Endothelial cell of umbilical vein (primary cell): ENCODE measurements around the gene CCNT1. TPM values are rescaled to one million over a fixed set of nuclear protein-coding genes. Genes with fewer than 3 reads are reported as not detected.
"Not testable (repeated sequence)": the region's sequence is repeated elsewhere in the genome, so short reads cannot be mapped to it uniquely, and the experiment has no call there.

Source experiments
- BruUV-seq: library from RNA; stranded (reverse); fragments of 400-500 nt; replicated peaks from 2 replicates; lab custom pipeline; 2021; lab: Mats Ljungman, UMichigan
- CTCF ChIA-PET: fragments of 300-600, 350-600 bp; sonication (Branson Sonifier 250); formaldehyde crosslinking; loops from one replicate; lab custom pipeline; 2021; ENCODE audit warnings: antibody characterized with exemption, inconsistent platforms; lab: Charles Lee
- POLR2A ChIA-PET: fragments of 300-600, 350-600 bp; sonication (Branson Sonifier 250); formaldehyde crosslinking; loops from one replicate; lab custom pipeline; 2021; ENCODE audit warnings: antibody characterized with exemption, inconsistent platforms; lab: Charles Lee
- DNase-seq: peaks from one replicate; pipeline ENCODE4 v3.0.0-alpha.2; 2011; ENCODE audit warnings: low read depth, low spot score
- FAIRE-seq: peaks from 2 replicates; lab custom pipeline; 2011; peaks lifted over from hg19 to GRCh38; lab: Jason Lieb, UNC
- H2AFZ ChIP-seq: 2 replicates; pipeline ENCODE4 v1.6.0; 2012; ENCODE audit warnings: low read depth, low read length, control low read depth, inconsistent platforms
- H3K27ac ChIP-seq: 2 replicates; pipeline ENCODE4 v1.5.1; 2011; ENCODE audit warnings: low read depth, mild to moderate bottlenecking, control low read depth, low read length, moderate library complexity; ENCODE audit not compliant: insufficient read depth
- H3K27me3 ChIP-seq, 2 experiments: 2 replicates each; pipeline versions ENCODE4 v1.6.0 to v1.6.1; 2011; ENCODE audit warnings: low read length in 2 of 2, mixed read lengths in 1 of 2; ENCODE audit not compliant: control insufficient read depth in 2 of 2, insufficient read depth in 2 of 2
- H3K36me3 ChIP-seq, 2 experiments: 2 replicates in 1 of 2; 3 replicates in 1 of 2; pipeline ENCODE4 v1.5.1; 2011; ENCODE audit warnings: low read length in 2 of 2, mild to moderate bottlenecking in 1 of 2, moderate library complexity in 1 of 2; ENCODE audit not compliant: control insufficient read depth in 2 of 2, insufficient read depth in 2 of 2; ENCODE audit errors: extremely low read depth in 1 of 2
- H3K4me1 ChIP-seq: 3 replicates; pipeline ENCODE4 v1.5.1; 2011; ENCODE audit warnings: mild to moderate bottlenecking, low read length; ENCODE audit not compliant: control insufficient read depth, insufficient read depth; ENCODE audit errors: extremely low read depth
- H3K4me2 ChIP-seq: 2 replicates; pipeline ENCODE4 v1.6.1; 2011; ENCODE audit warnings: low read length, control low read depth, mixed read lengths; ENCODE audit not compliant: insufficient read depth
- H3K4me3 ChIP-seq, 3 experiments: fragments of 200-600 bp in 1 of 3; sonication (generic), shearing (Covaris generic) in 1 of 3; replicated peaks in 1 of 3; 2 replicates each; pipeline ENCODE4 v1.5.1; 2011 to 2016; ENCODE audit warnings: control low read depth in 3 of 3, low read length in 3 of 3, mild to moderate bottlenecking in 2 of 3, inconsistent platforms in 1 of 3, low read depth in 1 of 3, moderate library complexity in 1 of 3; ENCODE audit not compliant: insufficient read depth in 1 of 3
- H3K79me2 ChIP-seq: 2 replicates; pipeline ENCODE4 v1.6.0; 2012; ENCODE audit warnings: low read length, inconsistent platforms; ENCODE audit not compliant: control insufficient read depth, insufficient read depth
- H3K9ac ChIP-seq: replicated peaks from 2 replicates; pipeline ENCODE3; 2011; ENCODE audit warnings: low read length, control low read depth; ENCODE audit not compliant: insufficient read depth; ENCODE audit errors: extremely low read depth
- H3K9me1 ChIP-seq: replicated peaks from 3 replicates; pipeline ENCODE4 v1.6.0; 2011; ENCODE audit warnings: mild to moderate bottlenecking, low read length; ENCODE audit not compliant: control insufficient read depth, insufficient read depth; ENCODE audit errors: extremely low read depth
- H3K9me3 ChIP-seq: replicated peaks from 2 replicates; pipeline ENCODE4 v1.5.1; 2012; ENCODE audit warnings: low read length, inconsistent platforms; ENCODE audit not compliant: control insufficient read depth, insufficient read depth
- H4K20me1 ChIP-seq: replicated peaks from 2 replicates; pipeline ENCODE3; 2011; ENCODE audit warnings: mild to moderate bottlenecking, low read length; ENCODE audit not compliant: control insufficient read depth, insufficient read depth; ENCODE audit errors: extremely low read depth
- dilution Hi-C: fragments of 300-500 bp; cut with MboI; formaldehyde crosslinking; loops from one replicate; pipeline ENCODE4 v1.15.0; 2019; ENCODE audit warnings: low sequenced_read_pairs; ENCODE audit not compliant: extremely low pct_ligation_motif_present
- intact Hi-C: fragments of 100-400 bp; cut with micrococcal nuclease; formaldehyde crosslinking; loops from one replicate; pipeline ENCODE4 v1.10.0; 2022
- polyA plus RNA-seq, 4 experiments: library from polyadenylated mRNA; depleted of rRNA in 3 of 4; stranded (reverse) in 3 of 4; unstranded in 1 of 4; fragments of >200 nt; gene quantifications; 2 replicates each; pipeline versions ENCODE4 v1.2.1 to v1.2.3, GENCODE V29; 2011 to 2012; ENCODE audit warnings: missing spikeins in 1 of 4
- total RNA-seq: library from RNA; stranded (reverse); gene quantifications from 2 replicates; pipeline ENCODE4 v1.2.3, GENCODE V29; 2021

Gene CCNT1
- total and polyA plus RNA-seq, 2 donors (not counting 3 experiments of a cell fraction or from before 2014, with no cell fraction given) = 10.6 to 33.0 TPM

DNA sequence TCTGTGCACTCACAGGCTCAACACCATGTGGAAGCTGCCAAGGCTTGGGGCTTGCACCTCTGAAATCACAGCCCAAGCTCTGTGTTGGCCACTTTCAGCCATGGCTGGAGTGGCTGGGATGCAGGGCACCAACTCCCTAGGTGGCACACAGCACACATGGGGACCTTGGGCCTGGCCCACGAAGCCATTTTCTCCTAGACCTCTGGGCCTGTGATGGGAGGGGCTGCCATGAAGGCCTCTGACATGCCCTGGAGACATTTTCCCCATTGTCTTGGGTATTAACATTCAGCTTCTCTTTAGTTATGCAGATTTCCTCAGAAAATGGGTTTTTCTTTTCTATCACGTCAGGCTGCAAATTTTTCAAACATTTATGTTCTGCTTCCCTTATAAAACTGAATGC lies 3.7 kb upstream of the CCNT1 start:
- H3K27ac ChIP-seq, H3K4me1 ChIP-seq, H3K9me3 ChIP-seq, DNase-seq, H3K4me3 ChIP-seq, H3K27me3 ChIP-seq, intact Hi-C loops, H3K9me1 ChIP-seq, BruUV-seq, H3K4me2 ChIP-seq, FAIRE-seq, H3K36me3 ChIP-seq, H3K9ac ChIP-seq, POLR2A ChIA-PET, dilution Hi-C loops, H2AFZ ChIP-seq, H4K20me1 ChIP-seq: not testable (repeated sequence)
- CTCF ChIA-PET = interaction anchor here (0.7 kb wide), 1 partner anchor 14 kb away, joined by 3 read pairs; no protein-coding TSS in a partner anchor
- peaks cover 11% of the 10 kb centered on the region for H3K79me2 ChIP-seq

- POLR2A ChIA-PET, H3K36me3 ChIP-seq, DNase-seq, BruUV-seq, FAIRE-seq, H3K9ac ChIP-seq, H3K27ac ChIP-seq, H4K20me1 ChIP-seq, H3K9me1 ChIP-seq, dilution Hi-C loops, H3K4me3 ChIP-seq, CTCF ChIA-PET, H2AFZ ChIP-seq, H3K9me3 ChIP-seq, H3K4me2 ChIP-seq, H3K27me3 ChIP-seq: not testable (repeated sequence)
- H3K79me2 ChIP-seq = peaks cover 23% of the 10 kb centered on the region
- intact Hi-C loops = loop anchor here (5.0 kb wide), 1 partner anchor 962 kb away; the partner anchor contains the start of gene RAPGEF3
- peaks cover 15% of the 10 kb centered on the region for H3K4me1 ChIP-seq
These were observed 2.5 kb upstream of the CCNT1 start for GRCh38 chr12:48719002-48719401.
